SK-N-MC (cell line): Measurements from ENCODE around the gene ZMYND15.
"Not testable (repeated sequence)": the region's sequence is repeated elsewhere in the genome, so short reads cannot be mapped to it uniquely, and the experiment has no call there.

ENCODE experiments used
- DNase-seq: peaks from one replicate; pipeline ENCODE4 v3.0.0-alpha.2; 2011; ENCODE audit warnings: low read depth, low spot score
- H3K27ac ChIP-seq: fragments of 200-600 bp; sonication (generic); 2 replicates; pipeline ENCODE4 v1.5.1; 2016; ENCODE audit warnings: mixed run types
- H3K36me3 ChIP-seq: fragments of 200-600 bp; sonication (generic); 2 replicates; pipeline ENCODE4 v1.6.1; 2017; ENCODE audit warnings: antibody characterized with exemption, low read length, mixed read lengths; ENCODE audit not compliant: insufficient read depth
- H3K4me3 ChIP-seq: fragments of 200-600 bp; sonication (generic); 2 replicates; pipeline ENCODE4 v1.5.1; 2016
- H3K9ac ChIP-seq: fragments of 200-600 bp; sonication (generic); 2 replicates; pipeline ENCODE4 v1.8.0; 2017; ENCODE audit warnings: mixed run types, mixed read lengths; ENCODE audit not compliant: insufficient read length
- H3K9me3 ChIP-seq: fragments of 200-600 bp; sonication (generic); 2 replicates; pipeline ENCODE4 v1.6.1; 2017; ENCODE audit warnings: low read depth, mild to moderate bottlenecking, antibody characterized with exemption, low read length, moderate library complexity, mixed read lengths
- EZH2 ChIP-seq: fragments of 200-600 bp; sonication (generic); IDR thresholded peaks from one replicate; pipeline ENCODE4 v1.6.1; 2017; ENCODE audit warnings: antibody characterized with exemption
- FOXP2 ChIP-seq: optimal IDR thresholded peaks from 2 replicates; pipeline ENCODE3; 2011; ENCODE audit warnings: mild to moderate bottlenecking, moderate library complexity; ENCODE audit not compliant: insufficient read depth; ENCODE audit errors: extremely low read length, control extremely low read depth
- POLR2AphosphoS5 ChIP-seq: IDR thresholded peaks from 2 replicates; pipeline ENCODE4 v1.6.1; 2012; ENCODE audit warnings: mild to moderate bottlenecking, low read depth, low read length, borderline replicate concordance

ZMYND15 gene

GRCh38 chr17:4703330-4703691, 36.3 kb upstream of the ZMYND15 start:
- no peak for DNase-seq
- Histone ChIP-seq H3K9ac (peak overlapping the region; percentile 92), H3K9me3 (no peaks in the 10 kb centered on the region), H3K36me3 (no peaks in the 10 kb centered on the region), H3K27ac (no peak overlapping the region), H3K4me3 (peak overlapping the region; percentile 93)
- TF ChIP-seq POLR2AphosphoS5 (no peak), FOXP2 (no peak), EZH2 (no peak)

GRCh38 chr17:4704574-4704907, 35.1 kb upstream of the ZMYND15 start:
- DNase-seq, H3K36me3 ChIP-seq, H3K9me3 ChIP-seq: not testable (repeated sequence)
- Histone ChIP-seq H3K9ac (peak overlapping the region; percentile 92), H3K27ac (0 out of 2 replicates have a peak overlapping the region, but pooled peaks have one; percentile 58), H3K4me3 (peak overlapping the region; percentile 93)

- H3K4me3 ChIP-seq, result peak overlapping the region; percentile 93
- no peak overlapping the region for H3K9ac ChIP-seq
- TF ChIP-seq POLR2AphosphoS5 (no peak), FOXP2 (no peak)
- H3K27ac ChIP-seq, result no peak overlapping the region
- H3K9me3 ChIP-seq, result no peaks in the 10 kb centered on the region
- no peak for DNase-seq
- H3K36me3 ChIP-seq, result no peaks in the 10 kb centered on the region
These were observed 34.6 kb upstream of the ZMYND15 start for GRCh38 chr17:4704991-4705390.

GRCh38 chr17:4706121-4706520, 33.5 kb upstream of the ZMYND15 start:
- H3K4me3 ChIP-seq, result no peak overlapping the region
- no peak for DNase-seq
- no peak overlapping the region for H3K9ac ChIP-seq
- TF ChIP-seq POLR2AphosphoS5 (no peak), FOXP2 (no peak), EZH2 (no peak)
- H3K36me3 ChIP-seq, result no peaks in the 10 kb centered on the region
- H3K9me3 ChIP-seq, result no peaks in the 10 kb centered on the region
- no peak overlapping the region for H3K27ac ChIP-seq

- Histone ChIP-seq H3K9me3 (no peaks in the 10 kb centered on the region), H3K27ac (no peak overlapping the region), H3K9ac (no peak overlapping the region), H3K4me3 (no peak overlapping the region), H3K36me3 (no peaks in the 10 kb centered on the region)
- DNase-seq, result no peak
- no peak for TF ChIP-seq EZH2
- no peak for TF ChIP-seq FOXP2
- TF ChIP-seq POLR2AphosphoS5, result no peak
These were observed 31.2 kb upstream of the ZMYND15 start for GRCh38 chr17:4708436-4708835.

- Histone ChIP-seq H3K36me3 (no peaks in the 10 kb centered on the region), H3K9me3 (no peaks in the 10 kb centered on the region), H3K4me3 (peak within 1 kb of the TSS; percentile 91), H3K9ac (peak within 1 kb of the TSS; percentile 84), H3K27ac (peak within 1 kb of the TSS; percentile 57; the same call in 1 of the 2 replicates)
- peak; percentile 74 for DNase-seq
- TF ChIP-seq POLR2AphosphoS5 (peak; percentile 57; the same call in 1 of the 2 replicates), EZH2 (no peak)
These were observed 29.6 kb upstream of the ZMYND15 start, which contains the start of gene ARRB2 for GRCh38 chr17:4709794-4710692. TSS of gene ARRB2 (plus strand) at chr17:4710632. CDS start at chr17:4710722, 90 bp downstream.

- DNase-seq, result no peak
- Histone ChIP-seq H3K36me3 (peaks cover 3% of the 10 kb centered on the region; the same call in 1 of the 2 replicates), H3K9me3 (no peaks in the 10 kb centered on the region), H3K27ac (0 out of 2 replicates have a peak overlapping the region, but pooled peaks have one; percentile 25), H3K9ac (peak overlapping the region; percentile 84), H3K4me3 (peak overlapping the region; percentile 91)
- TF ChIP-seq EZH2 (no peak), FOXP2 (no peak), POLR2AphosphoS5 (no peak)
These were observed 28.7 kb upstream of the ZMYND15 start for GRCh38 chr17:4710693-4711634.

- no peak overlapping the region for H3K27ac ChIP-seq
- H3K9me3 ChIP-seq, result no peaks in the 10 kb centered on the region
- H3K4me3 ChIP-seq, result peak overlapping the region; percentile 91
- H3K36me3 ChIP-seq, result peaks cover 4% of the 10 kb centered on the region; the same call in 1 of the 2 replicates
- no peak overlapping the region for H3K9ac ChIP-seq
- no peak for TF ChIP-seq POLR2AphosphoS5
- no peak for TF ChIP-seq EZH2
- TF ChIP-seq FOXP2, result no peak
- no peak for DNase-seq
These were observed 27.9 kb upstream of the ZMYND15 start for GRCh38 chr17:4711661-4712181.
